IMR-90 (cell line): ENCODE measurements around the gene GOLGA8O. TPM values are rescaled to one million over a fixed set of nuclear protein-coding genes. Genes with fewer than 3 reads are reported as not detected.
"Not testable (repeated sequence)": the region's sequence is repeated elsewhere in the genome, so short reads cannot be mapped to it uniquely, and the experiment has no call there.

ENCODE experiments used
- ATAC-seq: fragments of 200-7000 bp; cut with Tn5 transposase; 2 replicates; pipeline ENCODE4 v1.9.1; 2020; ENCODE audit warnings: low read depth, mild to moderate bottlenecking, moderate library complexity
- BruUV-seq: library from RNA; stranded (reverse); fragments of 400-500 nt; replicated peaks from 2 replicates; lab custom pipeline; 2021; lab: Mats Ljungman, UMichigan
- CTCF ChIA-PET: fragments of 300-600 bp; formaldehyde crosslinking; extraction: SDS; loops from one replicate; lab custom pipeline; 2021; ENCODE audit warnings: antibody characterized with exemption; lab: Yijun Ruan, JAX
- POLR2A ChIA-PET: fragments of 300-600 bp; sonication (Branson Sonifier 250); formaldehyde crosslinking; loops from one replicate; lab custom pipeline; 2022; ENCODE audit warnings: antibody characterized with exemption; ENCODE audit not compliant: unreplicated experiment; lab: Charles Lee
- DNase-seq: peaks from one replicate; pipeline ENCODE4 v3.0.0; 2013
- H2AFZ ChIP-seq: replicated peaks from 2 replicates; pipeline ENCODE3; 2013; ENCODE audit warnings: low read length, mild to moderate bottlenecking; ENCODE audit not compliant: poor library complexity
- H2AK5ac ChIP-seq: 2 replicates; pipeline ENCODE4 v1.6.1; 2013; ENCODE audit warnings: low read depth, low read length, inconsistent platforms
- H2AK9ac ChIP-seq: replicated peaks from 2 replicates; pipeline ENCODE3; 2013; ENCODE audit warnings: mild to moderate bottlenecking, low read depth, low read length, moderate library complexity; ENCODE audit not compliant: poor library complexity
- H2BK120ac ChIP-seq: 2 replicates; pipeline ENCODE4 v1.6.1; 2013; ENCODE audit warnings: low read depth, low read length, inconsistent platforms
- H2BK15ac ChIP-seq: 3 replicates; pipeline ENCODE4 v1.6.1; 2013; ENCODE audit warnings: low read depth, low read length, inconsistent platforms
- H2BK20ac ChIP-seq: 2 replicates; pipeline ENCODE4 v1.6.1; 2013; ENCODE audit warnings: low read depth, mild to moderate bottlenecking, inconsistent platforms, low read length, moderate library complexity
- H2BK5ac ChIP-seq: 2 replicates; pipeline ENCODE4 v1.6.1; 2013; ENCODE audit warnings: mild to moderate bottlenecking, low read depth, low read length, inconsistent platforms; ENCODE audit not compliant: poor library complexity, severe bottlenecking
- H3K14ac ChIP-seq: replicated peaks from 2 replicates; pipeline ENCODE4 v1.6.1; 2013; ENCODE audit warnings: low read depth, low read length, inconsistent platforms
- H3K18ac ChIP-seq: 2 replicates; pipeline ENCODE4 v1.6.1; 2013; ENCODE audit warnings: low read depth, low read length, control low read depth
- H3K23ac ChIP-seq: 2 replicates; pipeline ENCODE4 v1.6.1; 2013; ENCODE audit warnings: low read depth, low read length, inconsistent platforms
- H3K27ac ChIP-seq: 2 replicates; pipeline ENCODE4 v1.5.1; 2013; ENCODE audit warnings: mild to moderate bottlenecking, control low read depth, low read length; ENCODE audit not compliant: insufficient read depth
- H3K27me3 ChIP-seq: 2 replicates; pipeline ENCODE4 v1.6.1; 2013; ENCODE audit warnings: low read length; ENCODE audit not compliant: control insufficient read depth, insufficient read depth
- H3K36me3 ChIP-seq: 2 replicates; pipeline ENCODE4 v1.6.1; 2013; ENCODE audit warnings: low read length, mixed read lengths; ENCODE audit not compliant: control insufficient read depth, insufficient read depth
- H3K4ac ChIP-seq: 2 replicates; pipeline ENCODE4 v1.6.1; 2013; ENCODE audit warnings: low read depth, low read length, inconsistent platforms
- H3K4me1 ChIP-seq: 2 replicates; pipeline ENCODE4 v1.6.1; 2013; ENCODE audit warnings: low read length, mixed read lengths; ENCODE audit not compliant: control insufficient read depth, insufficient read depth
- H3K4me2 ChIP-seq: 2 replicates; pipeline ENCODE4 v1.6.1; 2013; ENCODE audit warnings: low read depth, mild to moderate bottlenecking, control low read depth, low read length, moderate library complexity
- H3K4me3 ChIP-seq: 2 replicates; pipeline ENCODE4 v1.5.1; 2013; ENCODE audit warnings: low read depth, mild to moderate bottlenecking, control low read depth, low read length, moderate library complexity; ENCODE audit not compliant: insufficient read depth
- H3K56ac ChIP-seq: 2 replicates; pipeline ENCODE4 v1.6.1; 2013; ENCODE audit warnings: low read length, inconsistent platforms; ENCODE audit not compliant: insufficient read depth; ENCODE audit errors: extremely low read depth
- H3K79me1 ChIP-seq, 2 experiments: 2 replicates each; pipeline ENCODE4 v1.6.1; 2013; ENCODE audit warnings: low read length in 2 of 2, inconsistent platforms in 1 of 2, low read depth in 1 of 2
- H3K9ac ChIP-seq: 2 replicates; pipeline ENCODE4 v1.6.1; 2013; ENCODE audit warnings: low read depth, low read length, control low read depth
- H3K9me1 ChIP-seq: 2 replicates; pipeline ENCODE4 v1.6.1; 2013; ENCODE audit warnings: low read length, inconsistent platforms; ENCODE audit not compliant: insufficient read depth
- H3K9me3 ChIP-seq: 2 replicates; pipeline ENCODE4 v1.6.1; 2013; ENCODE audit warnings: low read length; ENCODE audit not compliant: control insufficient read depth, insufficient read depth
- H4K20me1 ChIP-seq: 2 replicates; pipeline ENCODE4 v1.6.1; 2013; ENCODE audit warnings: low read length, inconsistent platforms; ENCODE audit not compliant: insufficient read depth
- H4K5ac ChIP-seq: 2 replicates; pipeline ENCODE4 v1.6.1; 2013; ENCODE audit warnings: mild to moderate bottlenecking, low read depth, low read length, control low read depth
- H4K8ac ChIP-seq, 2 experiments: 2 replicates each; pipeline ENCODE4 v1.6.1; 2013; ENCODE audit warnings: low read depth in 2 of 2, low read length in 2 of 2, control low read depth in 1 of 2, inconsistent platforms in 1 of 2
- H4K91ac ChIP-seq: 2 replicates; pipeline ENCODE4 v1.6.1; 2013; ENCODE audit warnings: low read depth, low read length, inconsistent platforms; ENCODE audit not compliant: insufficient read depth
- WGBS, 2 experiments: methylation state at CpG; one replicate each; pipeline versions ENCODE4 v1.1.5 to v1.1.7; 2013; ENCODE audit warnings: missing lambda C conversion rate in 2 of 2; ENCODE audit not compliant: insufficient read length in 1 of 2; ENCODE audit errors: extremely low coverage in 2 of 2; 5-methylcytosine and 5-hydroxymethylcytosine counted together
- dilution Hi-C: fragments of 300-500 bp; cut with HindIII; formaldehyde crosslinking; loops from one replicate; pipeline ENCODE4 v1.14.3; 2018; ENCODE audit warnings: low sequenced_read_pairs; ENCODE audit not compliant: unreplicated experiment
- in situ Hi-C: fragments of 300-500 bp; cut with MboI; formaldehyde crosslinking; loops from 3 replicates; pipeline ENCODE4 v1.14.3; 2019; ENCODE audit warnings: low sequenced_read_pairs, inconsistent platforms, mixed read lengths
- intact Hi-C: fragments of 100-400 bp; cut with micrococcal nuclease; formaldehyde crosslinking; loops from 2 replicates; pipeline ENCODE4 v1.10.0; 2022
- polyA plus RNA-seq, 3 experiments: library from polyadenylated mRNA; depleted of rRNA; stranded (reverse); fragments of >200 nt; gene quantifications; 2 replicates each; pipeline ENCODE4 v1.2.3, GENCODE V29; 2012; ENCODE audit warnings: low replicate concordance in 1 of 3
- total RNA-seq: library from RNA; depleted of rRNA; stranded (reverse); fragments of >200 nt; gene quantifications from 2 replicates; pipeline ENCODE4 v1.2.3, GENCODE V29; 2012

The GOLGA8O gene
- total and polyA plus RNA-seq, 2 of the 4 experiments (the other 2 are of a cell fraction) = 0.36 to 0.65 TPM

DNA sequence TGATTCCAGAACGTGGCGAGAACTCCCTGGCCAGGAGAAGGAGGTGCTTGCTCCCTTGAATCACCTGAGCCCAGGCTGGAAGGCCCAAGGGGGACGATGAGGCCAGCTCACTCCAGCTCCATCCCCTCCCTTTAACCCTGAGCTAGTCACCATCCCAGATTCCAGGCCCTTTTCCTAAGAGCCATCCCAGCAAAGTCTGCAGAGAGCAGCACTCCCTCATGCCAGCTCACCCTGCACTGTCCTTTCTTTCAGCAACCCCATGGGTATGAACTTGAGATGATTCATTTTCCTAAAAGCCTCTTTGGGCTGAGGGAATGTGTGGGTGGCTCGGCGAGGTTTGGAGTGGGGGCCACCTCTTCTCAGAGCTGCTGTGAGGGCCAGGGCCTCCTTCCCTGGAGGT lies 26.2 kb upstream of the GOLGA8O start:
- H3K4ac ChIP-seq, BruUV-seq, H2BK5ac ChIP-seq, H3K4me2 ChIP-seq, H3K14ac ChIP-seq, CTCF ChIA-PET, POLR2A ChIA-PET, intact Hi-C loops, H3K23ac ChIP-seq, H3K18ac ChIP-seq, H4K20me1 ChIP-seq, H4K8ac ChIP-seq, H2BK120ac ChIP-seq, H4K91ac ChIP-seq, dilution Hi-C loops, H3K79me1 ChIP-seq, H2BK15ac ChIP-seq, in situ Hi-C loops, H3K9me3 ChIP-seq, H3K9me1 ChIP-seq, H3K56ac ChIP-seq, H3K27ac ChIP-seq, H3K36me3 ChIP-seq, H3K9ac ChIP-seq, H2BK20ac ChIP-seq, DNase-seq, H3K4me1 ChIP-seq, H2AFZ ChIP-seq, H3K27me3 ChIP-seq, H3K4me3 ChIP-seq, H4K5ac ChIP-seq, H2AK9ac ChIP-seq, H2AK5ac ChIP-seq: not testable (repeated sequence)
- peak; percentile 35; the same call in 1 of the 2 replicates for ATAC-seq
- no CpG with 5 or more reads among the region's 5 CpGs for WGBS, 2 experiments

DNA sequence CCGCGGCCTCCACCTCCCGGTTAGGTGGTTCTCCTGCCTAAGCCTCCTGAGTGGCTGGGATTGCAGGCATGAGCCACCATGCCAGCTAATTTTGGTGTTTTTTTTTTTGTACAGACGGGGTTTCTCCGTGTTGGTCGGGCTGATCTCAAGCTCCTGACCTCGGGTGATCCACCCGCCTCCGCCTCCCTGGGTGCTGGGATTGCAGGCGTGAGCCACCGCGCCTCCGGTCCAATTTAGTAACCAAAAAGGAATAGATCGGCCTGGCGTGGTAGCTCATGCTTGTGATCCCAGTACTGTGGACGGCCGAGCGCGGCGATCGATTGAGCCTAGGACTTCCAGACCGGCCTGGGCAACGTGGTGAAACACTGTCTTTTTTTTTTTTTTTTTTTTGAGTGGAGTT lies 12.6 kb upstream of the GOLGA8O start:
- H4K8ac ChIP-seq, H4K5ac ChIP-seq, H2BK120ac ChIP-seq, H3K9me1 ChIP-seq, H3K4me3 ChIP-seq, intact Hi-C loops, H3K79me1 ChIP-seq, H2BK5ac ChIP-seq, H2AK9ac ChIP-seq, in situ Hi-C loops, H4K91ac ChIP-seq, H2AK5ac ChIP-seq, ATAC-seq, dilution Hi-C loops, H3K14ac ChIP-seq, BruUV-seq, DNase-seq, H3K56ac ChIP-seq, H4K20me1 ChIP-seq, H2BK15ac ChIP-seq, H3K27me3 ChIP-seq, POLR2A ChIA-PET, H2AFZ ChIP-seq, H2BK20ac ChIP-seq, H3K9me3 ChIP-seq, H3K27ac ChIP-seq, H3K4me1 ChIP-seq, CTCF ChIA-PET, H3K36me3 ChIP-seq, H3K23ac ChIP-seq, H3K18ac ChIP-seq, H3K9ac ChIP-seq, H3K4me2 ChIP-seq, H3K4ac ChIP-seq: not testable (repeated sequence)
- WGBS, 2 experiments = 100% methylated on average over 1 of the region's 23 CpGs; no CpG with 5 or more reads in 1 of the 2 experiments
